Mesenchymal stem cell (in vitro differentiated cells and primary cell): ENCODE results near the gene ATP9B.
"Not testable (repeated sequence)": the region's sequence is repeated elsewhere in the genome, so short reads cannot be mapped to it uniquely, and the experiment has no call there.

ENCODE experiments used
- DNase-seq: peaks from one replicate; pipeline ENCODE4 v3.0.0-alpha.2; 2013
- H2AFZ ChIP-seq: one replicate; pipeline ENCODE4 v1.6.1; 2013; ENCODE audit warnings: low read depth, mild to moderate bottlenecking, control low read depth, inconsistent platforms, low read length, moderate library complexity
- H2AK5ac ChIP-seq: 2 replicates; pipeline ENCODE4 v1.6.1; 2013; ENCODE audit warnings: low read length, moderate library complexity, mild to moderate bottlenecking, inconsistent platforms; ENCODE audit not compliant: severe bottlenecking
- H2BK120ac ChIP-seq: one replicate; pipeline ENCODE4 v1.6.1; 2013; ENCODE audit warnings: low read depth, mild to moderate bottlenecking, inconsistent platforms, low read length, moderate library complexity
- H2BK12ac ChIP-seq, 2 experiments: one replicate each; pipeline ENCODE4 v1.6.1; 2013; ENCODE audit warnings: inconsistent platforms in 2 of 2, low read length in 2 of 2, mild to moderate bottlenecking in 2 of 2, moderate library complexity in 2 of 2, control low read depth in 1 of 2
- H2BK15ac ChIP-seq: one replicate; pipeline ENCODE4 v1.6.1; 2013; ENCODE audit warnings: mild to moderate bottlenecking, low read depth, inconsistent platforms; ENCODE audit not compliant: poor library complexity, severe bottlenecking
- H2BK5ac ChIP-seq: 2 replicates; pipeline ENCODE4 v1.6.1; 2013; ENCODE audit warnings: low read depth, mild to moderate bottlenecking, low read length, control low read depth, inconsistent platforms; ENCODE audit not compliant: poor library complexity, severe bottlenecking
- H3K14ac ChIP-seq, 2 experiments: one replicate each; pipeline ENCODE4 v1.6.1; 2013; ENCODE audit warnings: inconsistent platforms in 2 of 2, low read length in 2 of 2, control low read depth in 1 of 2, mild to moderate bottlenecking in 1 of 2, moderate library complexity in 1 of 2
- H3K18ac ChIP-seq, 2 experiments: one replicate each; pipeline ENCODE4 v1.6.1; 2013; ENCODE audit warnings: inconsistent platforms in 2 of 2, low read length in 2 of 2, control low read depth in 1 of 2, low read depth in 1 of 2, mild to moderate bottlenecking in 1 of 2
- H3K23ac ChIP-seq, 2 experiments: one replicate each; pipeline ENCODE4 v1.6.1; 2013; ENCODE audit warnings: inconsistent platforms in 2 of 2, low read length in 2 of 2, mild to moderate bottlenecking in 2 of 2, moderate library complexity in 2 of 2, control low read depth in 1 of 2
- H3K27ac ChIP-seq: 2 replicates; pipeline ENCODE4 v1.5.1; 2013; ENCODE audit warnings: mild to moderate bottlenecking, moderate library complexity, low read length, control low read depth, inconsistent platforms; ENCODE audit not compliant: poor library complexity, severe bottlenecking
- H3K27me3 ChIP-seq, 2 experiments: 2 replicates each; pipeline versions ENCODE4 v1.6.1 to v1.7.0; 2013; ENCODE audit warnings: low read length in 2 of 2, mild to moderate bottlenecking in 2 of 2, moderate library complexity in 2 of 2, control low read depth in 1 of 2, inconsistent platforms in 1 of 2; ENCODE audit not compliant: control insufficient read depth in 1 of 2, insufficient read depth in 1 of 2
- H3K36me3 ChIP-seq, 2 experiments: 2 replicates each; pipeline versions ENCODE4 v1.6.1 to v1.7.0; 2013; ENCODE audit warnings: low read length in 2 of 2, control low read depth in 1 of 2, inconsistent platforms in 1 of 2, low read depth in 1 of 2, mild to moderate bottlenecking in 1 of 2; ENCODE audit not compliant: insufficient read depth in 2 of 2, control insufficient read depth in 1 of 2
- H3K4ac ChIP-seq, 2 experiments: one replicate each; pipeline ENCODE4 v1.6.1; 2013; ENCODE audit warnings: inconsistent platforms in 2 of 2, low read length in 2 of 2, mild to moderate bottlenecking in 2 of 2, moderate library complexity in 2 of 2, control low read depth in 1 of 2, low read depth in 1 of 2
- H3K4me1 ChIP-seq: 2 replicates; pipeline ENCODE4 v1.6.1; 2013; ENCODE audit warnings: low read depth, low read length, control low read depth; ENCODE audit not compliant: control insufficient read depth, insufficient read depth
- H3K4me2 ChIP-seq: 2 replicates; pipeline ENCODE4 v1.6.1; 2013; ENCODE audit warnings: low read length, mild to moderate bottlenecking, inconsistent platforms; ENCODE audit not compliant: poor library complexity, severe bottlenecking
- H3K4me3 ChIP-seq, 2 experiments: 2 replicates each; pipeline versions ENCODE4 v1.5.1 to v1.7.0; 2013; ENCODE audit warnings: low read length in 2 of 2, mild to moderate bottlenecking in 2 of 2, control low read depth in 1 of 2, low read depth in 1 of 2; ENCODE audit not compliant: insufficient read depth in 1 of 2
- H3K79me1 ChIP-seq: replicated peaks from 2 replicates; pipeline ENCODE4 v1.6.1; 2013; ENCODE audit warnings: mild to moderate bottlenecking, control low read depth, low read length, inconsistent platforms; ENCODE audit not compliant: poor library complexity, severe bottlenecking
- H3K9ac ChIP-seq: 2 replicates; pipeline ENCODE4 v1.7.0; 2013; ENCODE audit warnings: mild to moderate bottlenecking, low read length, moderate library complexity
- H3K9me3 ChIP-seq: 2 replicates; pipeline ENCODE4 v1.7.0; 2013; ENCODE audit warnings: mild to moderate bottlenecking, low read length; ENCODE audit not compliant: control insufficient read depth
- H4K8ac ChIP-seq: one replicate; pipeline ENCODE4 v1.6.1; 2013; ENCODE audit warnings: inconsistent platforms, mild to moderate bottlenecking, low read length, moderate library complexity
- H4K91ac ChIP-seq: one replicate; pipeline ENCODE4 v1.6.1; 2013; ENCODE audit warnings: mild to moderate bottlenecking, low read length, inconsistent platforms
- WGBS: methylation state at CpG from one replicate; pipeline ENCODE4 v1.1.7; 2013; ENCODE audit warnings: mixed read lengths; 5-methylcytosine and 5-hydroxymethylcytosine counted together

ATP9B gene

DNA sequence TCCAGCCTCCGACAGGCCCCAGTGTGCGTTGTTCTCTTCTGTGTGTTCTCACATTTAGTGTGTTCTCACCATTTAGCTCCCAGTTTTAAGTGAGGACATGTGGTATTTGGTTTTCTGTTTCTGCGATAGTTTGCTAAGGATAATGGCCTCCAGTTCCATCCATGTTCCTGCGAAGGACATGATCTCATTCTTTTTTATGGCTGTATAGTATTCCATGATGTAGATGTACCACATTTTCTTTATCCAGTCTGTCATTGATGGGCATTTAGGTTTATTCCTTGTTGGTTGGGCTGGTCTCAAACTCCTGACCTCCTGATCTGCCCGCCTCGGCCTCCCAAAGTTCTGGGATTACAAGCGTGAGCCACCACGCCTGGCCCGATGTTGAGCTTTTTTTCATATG lies 195.9 kb downstream of the ATP9B start:
- not testable (repeated sequence) for H3K79me1 ChIP-seq, H3K9me3 ChIP-seq, H2BK120ac ChIP-seq, H2BK5ac ChIP-seq, H2AFZ ChIP-seq, H3K4me3 ChIP-seq, H2BK12ac ChIP-seq, H4K8ac ChIP-seq, H3K4ac ChIP-seq, H3K4me2 ChIP-seq, H3K9ac ChIP-seq, H3K27ac ChIP-seq, H3K4me1 ChIP-seq, H3K18ac ChIP-seq, H4K91ac ChIP-seq, H2BK15ac ChIP-seq, H3K23ac ChIP-seq, H3K27me3 ChIP-seq, H3K14ac ChIP-seq, DNase-seq, H2AK5ac ChIP-seq
- over 99% methylated on average over 9 of the region's 9 CpGs for WGBS
- peaks cover 3 to 11% of the 10 kb centered on the region in 2 experiments for H3K36me3 ChIP-seq

GRCh38 chr18:79271812-79272211 lies 202.6 kb downstream of the ATP9B start:
- not testable (repeated sequence) for H4K91ac ChIP-seq, H2AFZ ChIP-seq, H3K27ac ChIP-seq, H3K4me1 ChIP-seq, H3K4ac ChIP-seq, H4K8ac ChIP-seq, H3K79me1 ChIP-seq, H2BK120ac ChIP-seq, H3K9ac ChIP-seq, H2BK12ac ChIP-seq, H3K4me2 ChIP-seq, H3K27me3 ChIP-seq, H3K18ac ChIP-seq, H3K14ac ChIP-seq, H3K4me3 ChIP-seq, H2BK5ac ChIP-seq, H2BK15ac ChIP-seq, H3K23ac ChIP-seq, H2AK5ac ChIP-seq, H3K9me3 ChIP-seq, DNase-seq
- H3K36me3 ChIP-seq, result peaks cover 0 to 20% of the 10 kb centered on the region in 2 experiments

- H2AK5ac ChIP-seq, result no peak overlapping the region
- H4K91ac ChIP-seq, result no peak overlapping the region
- H3K4me1 ChIP-seq, result peaks cover 3% of the 10 kb centered on the region
- no peak for DNase-seq
- no peak overlapping the region for H3K14ac ChIP-seq
- no peak overlapping the region for H3K4ac ChIP-seq
- H2AFZ ChIP-seq, result no peak overlapping the region
- WGBS, result 96% methylated on average over 8 of the region's 8 CpGs
- no peaks in the 10 kb centered on the region for H3K27me3 ChIP-seq
- H3K79me1 ChIP-seq, result peaks cover 2% of the 10 kb centered on the region
- H2BK120ac ChIP-seq, result no peak overlapping the region
- no peak overlapping the region for H3K4me3 ChIP-seq
- H2BK5ac ChIP-seq, result no peak overlapping the region
- no peak overlapping the region for H2BK12ac ChIP-seq
- no peaks in the 10 kb centered on the region for H3K9me3 ChIP-seq
- no peak overlapping the region for H3K9ac ChIP-seq
- H3K23ac ChIP-seq, result no peak overlapping the region
- H2BK15ac ChIP-seq, result no peak overlapping the region
- no peak overlapping the region for H3K27ac ChIP-seq
- H3K18ac ChIP-seq, result no peak overlapping the region
- H3K36me3 ChIP-seq, result peaks cover 0 to 22% of the 10 kb centered on the region in 2 experiments
- H3K4me2 ChIP-seq, result no peak overlapping the region
- H4K8ac ChIP-seq, result no peak overlapping the region
Measured at GRCh38 chr18:79272916-79273315, 203.7 kb downstream of the ATP9B start.

DNA sequence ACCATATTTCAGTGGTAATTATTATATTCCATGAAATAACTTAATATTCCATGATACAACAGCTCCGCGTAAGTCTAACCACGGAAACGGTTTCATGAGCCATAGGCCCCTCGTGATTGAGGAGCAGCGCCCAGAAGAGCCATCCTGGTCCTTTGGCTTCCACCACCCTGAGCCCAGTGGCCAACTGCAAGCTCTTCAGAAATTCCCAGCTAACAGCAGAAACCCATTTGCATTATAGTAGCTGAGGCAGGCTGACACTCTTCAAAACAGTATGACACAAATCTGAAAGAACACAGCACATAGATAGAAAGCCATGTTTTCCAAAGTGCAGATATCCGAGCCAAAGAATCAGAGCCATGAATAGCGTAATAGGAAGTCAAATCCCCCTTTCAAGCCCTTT lies 205.6 kb downstream of the ATP9B start:
- no peaks in the 10 kb centered on the region for H3K27me3 ChIP-seq
- H4K8ac ChIP-seq, result no peak overlapping the region
- no peak overlapping the region for H3K4ac ChIP-seq
- no peaks in the 10 kb centered on the region for H3K9me3 ChIP-seq
- no peak overlapping the region for H3K14ac ChIP-seq
- no peak overlapping the region for H2BK120ac ChIP-seq
- H3K4me3 ChIP-seq, result no peak overlapping the region
- no peak overlapping the region for H3K27ac ChIP-seq
- H2AK5ac ChIP-seq, result no peak overlapping the region
- no peak overlapping the region for H3K23ac ChIP-seq
- 97% methylated on average over 8 of the region's 8 CpGs for WGBS
- peaks cover 6 to 30% of the 10 kb centered on the region in 2 experiments for H3K36me3 ChIP-seq
- H3K9ac ChIP-seq, result no peak overlapping the region
- H2BK5ac ChIP-seq, result no peak overlapping the region
- no peak overlapping the region for H2BK15ac ChIP-seq
- H3K4me1 ChIP-seq, result peaks cover 3% of the 10 kb centered on the region
- H2AFZ ChIP-seq, result no peak overlapping the region
- no peak overlapping the region for H3K4me2 ChIP-seq
- no peak overlapping the region for H3K18ac ChIP-seq
- no peak overlapping the region for H2BK12ac ChIP-seq
- peaks cover 2% of the 10 kb centered on the region for H3K79me1 ChIP-seq
- H4K91ac ChIP-seq, result no peak overlapping the region
- DNase-seq, result no peak
